Measurements from ENCODE around the gene NMRAL1.

NMRAL1 gene

DNA sequence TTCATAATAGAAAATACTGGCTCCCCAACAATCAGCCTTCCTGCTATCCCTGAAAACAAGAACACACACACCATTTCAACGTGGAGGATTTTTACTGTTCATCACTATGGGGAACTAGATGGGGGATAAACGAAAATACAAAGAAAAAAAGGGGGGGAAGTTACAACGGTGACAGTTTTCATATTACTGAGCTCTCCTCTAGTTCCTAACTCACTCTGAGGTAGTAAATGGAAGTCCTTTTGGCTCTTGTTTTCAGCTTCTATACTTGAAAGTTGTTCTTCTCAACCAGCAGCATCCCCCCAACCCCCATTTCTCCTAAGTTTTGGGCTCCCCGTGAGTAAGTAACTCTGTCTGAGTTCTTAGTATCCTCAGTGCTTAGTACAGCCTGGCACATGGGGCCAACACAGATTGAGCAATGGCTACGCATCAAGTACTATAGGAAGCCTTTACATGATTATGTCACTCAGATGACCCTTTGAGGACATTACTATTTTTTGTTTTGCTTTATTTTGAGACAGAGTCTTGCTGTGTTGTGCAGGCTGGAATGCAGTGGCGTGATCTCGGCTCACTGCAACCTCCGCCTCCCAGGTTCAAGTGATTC is 53.8 kb downstream of the NMRAL1 start:
- DNase-seq, result no peak

DNA sequence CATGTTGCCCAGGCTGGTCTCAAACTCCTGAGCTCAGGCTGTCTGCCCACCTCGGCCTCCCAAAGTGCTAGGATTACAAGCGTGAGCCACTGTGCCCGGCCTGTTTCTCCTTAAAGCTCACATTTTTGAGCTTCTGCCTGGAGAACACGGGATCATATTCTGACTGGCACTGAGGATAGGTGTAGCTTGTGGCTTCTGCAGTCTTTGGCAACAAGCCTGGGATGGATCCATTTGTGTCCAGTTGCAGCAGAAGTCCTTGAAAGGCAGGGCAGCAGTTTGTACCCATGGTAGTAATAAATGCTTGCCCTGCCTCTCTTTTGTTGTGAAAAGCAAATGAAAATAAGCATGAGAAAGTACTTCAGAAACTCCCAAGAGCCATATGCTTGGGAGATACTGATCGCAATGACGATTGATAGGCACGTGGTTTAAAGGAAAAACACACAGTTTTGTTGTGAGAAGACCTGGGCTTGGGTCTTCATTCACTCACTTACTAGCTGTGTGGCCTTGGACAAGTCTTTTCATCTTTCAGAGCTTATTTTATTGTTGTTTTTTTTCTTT is 54.9 kb downstream of the NMRAL1 start:
- no peak for DNase-seq

DNA sequence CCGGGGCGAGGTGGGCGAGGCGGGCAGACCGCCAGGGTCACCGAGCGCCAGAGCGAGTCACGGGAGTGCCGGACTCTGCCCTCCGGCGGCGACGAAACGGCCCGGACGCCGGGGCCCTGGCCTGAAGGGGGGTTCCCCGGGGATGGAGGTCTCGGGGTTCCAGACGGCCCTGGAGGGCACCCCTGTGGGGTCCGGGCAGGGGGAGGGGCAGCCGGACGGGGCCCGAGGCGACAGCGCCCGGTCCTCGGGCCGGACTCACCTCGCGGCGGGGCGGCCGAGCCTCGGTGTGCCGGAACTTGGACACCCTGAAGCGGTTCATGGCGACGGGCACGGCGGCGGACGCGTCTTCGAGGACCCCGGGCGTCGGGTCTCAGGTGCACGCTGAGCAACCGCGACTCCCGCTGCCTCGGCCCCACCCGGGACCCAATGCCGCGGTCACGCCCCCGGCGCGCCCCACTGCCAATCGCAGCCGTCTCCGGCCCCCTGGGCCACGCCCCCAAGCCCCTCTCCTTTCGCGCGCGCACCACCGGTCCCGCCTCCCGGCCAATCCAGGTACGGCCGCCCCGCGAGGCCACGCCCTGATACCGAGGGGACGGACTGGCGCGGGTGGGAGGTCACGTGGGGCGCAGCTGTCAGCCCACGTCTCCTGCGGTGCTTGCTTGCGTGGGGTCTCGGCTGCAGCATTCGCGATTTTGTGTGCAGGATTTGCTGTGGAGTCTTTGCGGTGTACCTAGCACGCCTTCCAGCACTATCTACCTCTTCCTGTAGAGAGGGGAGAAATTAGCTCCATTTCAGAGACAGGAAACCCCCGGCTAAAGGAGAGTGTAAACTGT is 58.0 kb downstream of the NMRAL1 start, which contains the start of gene CORO7:
TSS of gene CORO7 (minus strand) at position 397 of the 833 bp plus-strand sequence. CDS start at position 319, 78 bp downstream.
- peak; percentile 96 to 99 (median 98) for DNase-seq

DNA sequence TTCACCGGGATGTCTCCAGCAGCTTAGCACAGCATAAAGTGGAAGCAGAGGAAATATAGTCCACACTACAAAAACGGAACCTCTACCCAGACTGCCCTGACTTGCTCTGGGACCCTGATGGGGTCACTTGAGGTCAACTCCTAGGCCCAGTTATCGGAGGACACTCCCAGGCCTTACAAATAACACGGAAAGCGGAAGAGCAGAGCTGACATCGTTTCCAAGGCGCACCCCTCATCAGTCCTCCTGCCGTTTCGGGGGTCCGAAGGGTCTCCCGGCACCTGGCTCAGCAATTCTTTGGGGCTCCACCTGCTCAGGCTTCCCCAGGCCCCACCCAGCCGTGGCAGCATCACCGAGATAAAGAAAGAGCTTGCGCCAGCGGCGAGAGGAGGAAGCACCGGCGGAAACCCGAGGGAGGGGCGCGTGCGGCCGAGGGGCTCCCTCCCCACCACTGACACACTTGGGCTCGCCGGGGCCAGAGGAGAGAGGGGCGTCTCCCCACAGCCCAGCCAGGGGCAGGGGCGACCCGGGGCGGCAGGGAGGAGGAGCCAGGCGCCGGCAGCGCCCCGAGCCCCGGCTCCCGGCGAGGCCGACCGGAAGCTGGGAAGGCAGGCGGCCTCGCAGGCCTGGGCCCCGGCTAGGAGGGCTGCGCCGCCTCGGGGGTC is 58.8 kb downstream of the NMRAL1 start:
- DNase-seq, result peak in 2 of 4 experiments; percentile 25 to 29

DNA sequence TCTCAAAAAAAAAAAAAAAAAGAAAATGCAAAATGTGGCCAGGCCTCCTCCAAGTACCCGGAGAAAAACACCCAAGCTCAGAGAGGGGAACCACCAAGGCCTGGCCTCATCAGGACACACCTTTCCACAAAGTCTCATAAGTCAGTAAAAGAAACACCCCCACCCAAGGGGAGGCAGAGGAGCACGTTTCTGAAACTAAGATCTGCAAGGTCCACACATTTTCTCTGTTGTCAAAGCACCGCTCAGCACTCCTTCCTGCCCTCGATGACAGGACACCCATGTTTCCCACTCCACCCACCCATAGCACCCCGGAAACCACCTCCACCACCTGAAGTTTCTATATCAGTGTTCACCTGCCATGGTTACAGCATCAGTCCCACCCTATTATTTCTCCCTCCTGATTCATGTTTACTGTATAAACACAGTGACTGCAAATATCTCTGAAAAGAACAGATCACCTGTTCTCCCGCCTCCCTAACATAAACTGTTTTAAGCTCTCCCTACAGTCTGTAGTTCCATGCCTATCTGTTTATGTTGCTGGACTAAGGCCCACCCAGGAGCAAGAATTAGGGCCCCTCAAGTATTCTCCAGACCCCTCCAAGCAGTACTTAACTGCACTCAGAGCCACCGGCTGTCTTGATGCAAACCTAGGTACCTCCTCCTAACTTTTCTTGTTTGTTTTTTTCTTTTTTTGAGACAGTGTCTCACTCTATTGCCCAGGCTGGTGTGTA is 60.1 kb downstream of the NMRAL1 start:
- DNase-seq, result peak; percentile 38 to 62 (median 46)

DNA sequence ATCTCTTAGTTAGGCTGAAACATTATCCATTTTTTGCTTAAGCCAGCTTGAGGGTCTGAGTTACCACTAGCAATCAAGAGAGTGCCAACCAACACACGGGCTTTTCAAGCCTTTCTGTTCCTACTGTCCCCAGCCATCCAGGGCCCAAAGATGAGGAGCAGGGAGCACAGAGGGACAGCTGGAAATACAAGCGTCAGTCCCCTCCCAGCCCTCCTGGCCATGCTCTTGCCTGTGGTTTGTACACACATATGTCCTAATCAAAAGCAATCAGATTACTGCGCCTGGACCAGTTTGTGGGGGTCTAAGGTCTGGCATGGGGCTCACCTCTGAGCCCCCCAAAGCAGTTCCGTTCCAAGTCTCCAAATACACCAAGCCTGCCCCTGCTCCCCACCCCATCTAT is 61.6 kb downstream of the NMRAL1 start:
- DNase-seq, result no peak

DNA sequence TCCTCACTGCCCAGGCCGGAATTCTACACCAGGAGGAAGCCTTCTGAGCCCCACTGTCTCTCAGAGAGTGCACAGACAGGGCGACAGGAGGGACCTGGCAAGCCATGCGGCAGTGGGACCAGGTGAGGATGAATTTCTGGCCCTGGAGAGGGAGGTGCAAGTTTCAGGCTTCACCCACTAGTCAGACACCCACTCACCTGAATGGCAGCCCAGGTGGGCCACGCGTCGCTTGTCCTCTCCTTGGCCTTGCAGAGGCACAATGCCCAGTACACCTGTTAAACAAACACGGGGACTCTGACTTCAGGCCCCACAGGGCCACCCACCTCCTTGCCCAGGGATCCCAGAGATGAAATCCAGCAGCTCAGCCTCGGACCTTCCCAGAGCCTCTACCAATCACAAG is 62.3 kb downstream of the NMRAL1 start:
- no peak for DNase-seq
